HG03108 (cell line): Measurements from ENCODE around the gene AFF2.

Experiments
- ATAC-seq: cut with Tn5 transposase; IDR thresholded peaks from one replicate; pipeline ENCODE4 v1.9.1; 2021; ENCODE audit warnings: moderate library complexity; ENCODE audit not compliant: unreplicated experiment

The AFF2 gene

GRCh38 chrX:148580016-148580415, 79.6 kb downstream of the AFF2 start:
- no peak for ATAC-seq

- ATAC-seq: no peak
These were observed 81.9 kb downstream of the AFF2 start for GRCh38 chrX:148582353-148582752.

DNA sequence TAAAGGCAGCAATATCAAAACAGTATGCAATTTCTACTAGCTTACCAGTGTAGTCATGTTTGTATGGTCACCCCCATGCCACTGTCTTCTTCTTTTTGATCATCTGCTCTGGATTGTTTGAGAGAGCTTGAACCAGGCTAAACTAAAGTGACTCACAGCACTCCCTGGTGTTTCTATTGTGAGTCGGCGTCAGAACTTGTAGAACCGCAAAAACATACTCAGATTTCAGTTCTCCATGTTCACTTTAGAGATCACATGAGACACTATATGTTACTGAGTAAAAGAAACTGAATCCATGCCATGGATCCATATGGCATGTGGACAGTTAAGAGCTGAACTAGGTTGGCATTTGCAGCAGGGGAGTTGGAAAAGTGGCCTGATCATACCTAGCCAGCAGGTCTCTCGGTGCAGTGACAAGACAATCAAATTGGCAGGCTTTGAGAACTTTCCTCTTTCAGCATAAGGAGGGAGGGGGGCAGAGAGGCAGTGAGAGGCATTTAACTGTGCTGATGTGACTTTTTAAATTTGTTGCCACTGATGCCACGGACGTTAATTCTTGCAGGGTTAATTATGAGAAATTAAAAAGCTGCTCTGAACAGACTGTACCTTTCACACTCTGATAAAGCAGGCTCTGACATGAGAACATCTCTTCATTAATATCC, 88.4 kb downstream of the AFF2 start:
- ATAC-seq: no peak

- no peak for ATAC-seq
These were observed 92.2 kb downstream of the AFF2 start for GRCh38 chrX:148592595-148592994.

- ATAC-seq: no peak
These were observed 92.7 kb downstream of the AFF2 start for GRCh38 chrX:148593146-148593545.

DNA sequence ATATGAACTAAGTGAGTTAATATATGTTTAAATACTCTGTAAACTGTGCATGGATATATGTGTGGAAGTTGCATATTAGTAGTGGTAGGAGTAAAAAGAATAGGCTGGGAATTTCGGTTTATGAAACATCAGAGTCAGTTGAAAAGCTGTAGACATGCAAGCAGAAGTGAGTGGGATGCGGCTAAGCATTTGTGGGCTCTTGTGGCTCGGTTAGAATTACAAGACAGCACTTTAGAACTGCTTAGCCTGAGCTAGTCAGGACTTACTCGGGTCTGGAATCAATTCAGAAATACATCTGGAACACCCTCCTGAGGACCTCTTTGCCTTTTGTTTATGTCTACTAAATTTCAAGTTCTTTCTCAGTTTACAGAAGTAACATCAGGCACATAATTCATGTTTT, 93.6 kb downstream of the AFF2 start:
- ATAC-seq: no peak

DNA sequence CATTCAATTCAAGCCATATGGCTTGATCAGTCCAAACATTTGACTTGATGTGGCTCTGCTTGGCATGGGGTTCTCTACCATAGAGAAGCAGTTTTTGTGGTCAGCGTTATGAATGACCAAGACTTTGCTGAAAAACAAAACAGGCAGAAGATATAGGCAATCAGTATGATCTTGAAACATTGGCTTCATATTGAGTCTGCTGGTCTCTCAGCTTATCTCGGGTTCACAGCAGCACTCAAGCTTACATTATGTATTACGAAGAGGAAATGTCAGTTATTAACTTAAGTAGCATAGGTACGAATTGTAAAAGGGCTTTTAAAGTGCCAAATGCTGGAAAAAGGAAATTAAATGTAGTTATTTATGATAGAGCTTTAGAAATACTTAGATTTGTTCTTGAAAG, 99.0 kb downstream of the AFF2 start:
- no peak for ATAC-seq

GRCh38 chrX:148600131-148600530, 99.7 kb downstream of the AFF2 start:
- ATAC-seq: no peak

GRCh38 chrX:148600581-148600980, 100.2 kb downstream of the AFF2 start:
- no peak for ATAC-seq

GRCh38 chrX:148601034-148601433, 100.6 kb downstream of the AFF2 start:
- no peak for ATAC-seq

DNA sequence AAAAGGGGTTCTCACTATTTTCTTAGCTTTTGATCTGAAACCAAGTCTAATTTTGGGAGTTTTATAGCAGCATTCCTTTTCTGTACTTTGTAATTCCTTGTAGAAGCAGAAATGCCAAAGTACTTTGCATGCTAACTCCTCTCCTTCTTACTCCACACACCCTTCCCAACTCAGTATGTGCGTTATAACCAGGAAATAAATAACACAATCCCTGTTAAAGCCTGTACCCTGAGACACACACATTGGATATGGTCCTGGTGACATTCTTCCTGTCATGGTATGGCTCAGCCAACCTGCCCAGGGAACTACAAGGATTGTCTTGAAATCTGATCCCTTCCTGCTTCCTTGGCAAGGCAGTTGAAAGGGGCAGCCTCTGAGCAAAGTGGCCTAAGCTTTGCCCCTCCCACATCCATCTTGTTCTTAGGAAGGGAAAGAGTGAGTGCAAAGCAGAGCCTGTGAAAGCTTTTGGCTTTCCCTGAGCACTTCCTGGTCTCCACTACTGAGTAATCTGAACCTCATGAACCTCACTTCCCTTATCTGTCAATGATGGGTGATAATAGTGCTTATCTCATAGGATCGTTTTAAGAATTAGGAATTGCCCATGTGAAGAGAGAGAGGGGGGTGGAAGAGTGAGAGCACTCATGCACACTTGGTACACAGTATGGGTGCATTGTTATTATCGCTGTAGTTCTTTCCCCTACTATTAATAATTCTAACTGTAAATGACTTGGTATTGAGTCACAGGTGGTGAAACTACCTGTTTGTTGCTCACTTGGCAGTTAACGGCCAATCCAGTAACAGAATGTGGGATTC, 109.3 kb downstream of the AFF2 start:
- ATAC-seq: peak; percentile 63

GRCh38 chrX:148610328-148610698, 109.9 kb downstream of the AFF2 start:
- peak; percentile 61 for ATAC-seq

DNA sequence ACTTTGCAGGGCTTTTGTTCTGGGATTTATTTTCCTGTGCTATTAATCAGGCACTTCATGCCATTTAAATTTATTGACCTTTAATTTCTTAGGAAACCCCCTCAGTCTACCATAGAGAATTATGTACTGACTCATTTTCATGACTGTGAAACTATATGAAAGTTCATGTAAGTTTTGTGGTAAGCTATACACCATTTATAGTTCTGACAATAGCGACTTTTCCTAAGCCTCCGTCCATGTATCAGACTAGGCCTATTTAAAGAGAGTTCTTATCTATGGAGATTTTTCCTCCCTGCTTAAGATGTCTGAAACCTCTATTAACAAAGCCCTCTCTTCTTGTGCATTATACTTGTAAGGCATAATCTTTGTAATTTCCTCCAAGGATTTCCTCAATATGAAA, 111.6 kb downstream of the AFF2 start:
- no peak for ATAC-seq

DNA sequence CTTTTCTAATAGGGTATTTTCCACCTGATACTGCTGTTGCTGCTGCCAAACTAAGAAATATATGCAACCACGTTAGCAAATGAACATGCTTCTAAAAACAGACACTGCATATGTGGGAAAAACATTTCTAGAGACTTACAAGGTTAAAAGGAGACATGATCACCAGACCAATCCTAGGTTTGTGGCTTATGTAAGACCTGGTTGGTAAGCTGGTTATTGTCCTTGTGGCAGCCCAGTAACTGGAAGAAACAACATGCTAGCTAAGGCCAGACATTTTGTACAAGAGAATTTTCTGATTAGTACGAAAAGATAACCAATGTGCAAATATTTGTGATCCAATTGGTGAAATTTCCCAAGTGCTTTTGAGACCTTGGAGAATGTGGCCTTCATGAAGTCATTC, 112.0 kb downstream of the AFF2 start:
- ATAC-seq: no peak

DNA sequence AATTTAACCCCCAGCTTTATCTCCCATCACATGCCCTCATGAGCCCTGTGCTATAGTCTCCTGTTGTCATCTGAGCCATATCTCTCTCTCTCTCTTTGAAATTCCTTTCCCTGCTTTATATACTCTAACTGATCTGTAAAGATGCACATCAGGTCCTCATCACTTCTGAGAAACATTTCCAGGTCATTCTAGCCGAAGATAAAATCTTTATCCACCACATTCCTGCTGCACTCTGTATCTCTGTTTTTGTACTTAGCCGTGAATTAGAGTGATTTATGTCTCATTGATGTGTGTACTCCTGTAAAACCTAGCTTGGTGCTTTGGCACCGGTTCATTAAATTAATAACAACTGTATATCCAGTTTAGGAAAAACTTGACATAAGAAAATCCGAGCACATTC, 113.2 kb downstream of the AFF2 start:
- no peak for ATAC-seq

DNA sequence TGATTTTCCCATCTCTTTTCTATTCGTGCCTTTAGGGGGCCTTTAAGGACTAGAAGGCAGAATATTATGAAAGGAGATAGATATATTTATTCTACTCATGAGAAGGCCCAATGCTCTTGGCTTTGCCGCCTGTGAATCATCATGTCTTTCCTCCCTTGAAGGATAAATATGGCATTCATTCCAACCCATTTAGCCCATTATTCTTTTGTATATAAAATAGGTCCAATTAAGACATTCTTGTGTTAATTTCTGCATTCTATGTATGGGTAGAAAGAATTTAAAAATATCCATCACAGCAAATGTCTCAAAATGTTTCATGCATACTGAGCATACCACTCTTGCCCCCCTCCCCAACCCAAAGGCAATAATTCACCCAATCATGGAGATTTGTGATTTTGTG, 115.1 kb downstream of the AFF2 start:
- ATAC-seq: no peak

DNA sequence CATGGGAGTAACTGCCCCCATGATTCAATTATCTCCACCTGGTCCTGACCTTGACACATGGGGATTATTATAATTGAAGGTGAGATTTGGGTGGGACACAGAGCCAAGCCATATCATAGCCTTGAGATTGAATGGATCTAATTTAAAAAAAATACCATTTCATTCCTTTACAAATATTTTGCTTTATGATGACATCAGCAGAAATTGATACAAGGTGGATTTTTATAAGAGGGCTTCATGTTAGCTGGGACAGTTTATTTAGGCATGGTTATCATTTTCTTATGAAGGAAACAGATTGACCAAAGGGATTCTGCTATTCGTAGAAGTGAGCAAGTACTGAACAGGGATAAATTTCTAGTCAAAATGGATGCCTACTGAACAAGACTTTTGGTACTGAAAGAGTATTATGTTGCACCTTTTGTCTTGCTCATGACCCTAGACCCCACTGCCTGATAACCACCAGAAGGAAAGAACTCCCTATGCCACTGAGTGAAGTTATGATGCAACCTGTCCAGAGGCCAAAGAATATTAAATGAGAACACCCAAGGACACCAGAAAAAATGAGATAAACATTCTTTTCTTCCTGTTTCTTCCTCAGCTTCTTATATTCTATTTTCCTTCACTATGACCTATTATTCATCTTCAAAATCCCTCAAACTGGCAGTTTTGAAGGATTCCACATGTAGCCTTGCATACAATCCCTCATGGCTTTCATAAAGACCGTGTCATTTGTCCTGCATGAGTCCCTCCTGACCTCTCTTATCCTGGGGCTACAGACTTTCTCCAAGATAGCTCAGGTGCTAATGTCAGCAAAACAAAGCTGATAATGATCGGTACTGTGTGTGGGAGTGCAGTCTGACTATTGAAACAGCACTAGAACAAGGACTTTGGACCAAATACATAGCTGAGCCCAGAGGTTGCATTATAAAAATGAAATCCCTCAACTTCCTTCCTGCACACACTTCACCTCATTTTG, 118.3 kb downstream of the AFF2 start:
- no peak for ATAC-seq

DNA sequence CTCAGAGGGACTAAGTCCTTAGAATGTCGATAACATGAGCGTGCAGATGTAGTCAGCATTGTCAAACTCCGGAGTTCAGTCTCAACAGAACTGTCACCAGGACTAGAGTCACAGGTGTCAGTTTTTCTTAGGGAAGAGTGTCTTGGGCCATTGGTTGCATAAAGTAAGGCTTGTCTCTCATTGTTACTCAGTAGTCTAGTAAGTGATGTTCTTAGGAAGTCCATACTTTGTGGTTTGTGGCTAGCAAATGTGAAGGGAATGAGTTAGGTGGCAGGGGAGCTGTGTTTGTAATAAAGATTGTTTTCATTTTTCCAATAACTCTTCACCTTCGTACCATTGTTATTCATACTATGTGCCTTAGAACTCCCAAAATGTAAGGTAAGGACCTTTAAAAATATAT, 119.6 kb downstream of the AFF2 start:
- no peak for ATAC-seq

- ATAC-seq: no peak
These were observed 124.6 kb downstream of the AFF2 start for GRCh38 chrX:148624951-148625474.

DNA sequence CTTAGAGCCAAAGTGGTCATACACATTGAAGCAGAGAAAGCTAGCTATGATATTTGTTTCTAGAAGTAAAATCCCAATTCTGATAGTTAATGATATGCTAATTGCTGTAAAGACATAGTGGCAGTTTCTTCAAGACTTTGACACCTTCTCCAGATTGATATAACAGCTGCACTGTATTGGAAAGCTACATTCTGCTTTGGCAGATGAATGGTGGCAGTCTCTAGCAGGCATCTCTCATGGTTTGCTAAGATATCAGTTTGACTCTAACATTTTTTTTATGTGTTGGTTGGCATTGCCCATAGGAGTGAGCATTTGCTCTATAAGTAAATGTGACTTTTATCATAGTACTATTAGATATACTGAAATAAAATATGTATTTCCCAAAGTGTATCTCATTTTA, 128.2 kb downstream of the AFF2 start:
- no peak for ATAC-seq

GRCh38 chrX:148629434-148629833, 129.0 kb downstream of the AFF2 start:
- ATAC-seq: no peak
